ENCODE measurements around the gene AKT1. TPM values are rescaled to one million over a fixed set of nuclear protein-coding genes. Genes with fewer than 3 reads are reported as not detected.

The AKT1 gene
- total and polyA plus RNA-seq, 5 donors = 101 to 154 (median 125) TPM

DNA sequence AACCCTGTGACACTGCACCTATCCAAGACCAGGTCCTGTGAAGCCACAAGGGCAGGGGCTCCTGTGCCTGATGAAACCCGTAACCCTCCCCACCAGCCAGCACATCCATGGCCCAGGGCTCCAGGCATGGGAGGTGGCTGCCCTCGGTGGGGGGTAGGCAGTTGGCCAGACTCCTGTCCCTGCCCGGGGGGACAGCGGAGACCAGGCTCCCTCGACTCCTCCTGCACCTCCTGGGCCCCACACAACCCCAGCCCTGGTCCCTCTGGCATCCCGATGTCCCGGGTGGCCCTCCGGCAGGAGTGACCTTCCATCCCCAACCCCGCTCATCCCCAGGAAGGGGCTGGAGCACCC lies 11.4 kb downstream of the AKT1 start:
- intact Hi-C loops (cut with DNase I) = no loop called here
- WGBS = 88% methylated on average over 9 of the region's 9 CpGs
- no peaks in the 10 kb centered on the region for H3K9me3 ChIP-seq (ENCODE audit: control insufficient read depth, low read length)
- H3K27ac ChIP-seq (ENCODE audit: low read length) = no peak overlapping the region
- H3K4me1 ChIP-seq (ENCODE audit: control insufficient read depth, insufficient read depth, low read length) = no peaks in the 10 kb centered on the region
- DNase-seq = peak; percentile 11 to 53 (median 39)
- no peaks in the 10 kb centered on the region for H3K27me3 ChIP-seq (ENCODE audit: control insufficient read depth, insufficient read depth)
- ATAC-seq = no peak
- no peak overlapping the region for H3K4me3 ChIP-seq (ENCODE audit: low read length)

DNA sequence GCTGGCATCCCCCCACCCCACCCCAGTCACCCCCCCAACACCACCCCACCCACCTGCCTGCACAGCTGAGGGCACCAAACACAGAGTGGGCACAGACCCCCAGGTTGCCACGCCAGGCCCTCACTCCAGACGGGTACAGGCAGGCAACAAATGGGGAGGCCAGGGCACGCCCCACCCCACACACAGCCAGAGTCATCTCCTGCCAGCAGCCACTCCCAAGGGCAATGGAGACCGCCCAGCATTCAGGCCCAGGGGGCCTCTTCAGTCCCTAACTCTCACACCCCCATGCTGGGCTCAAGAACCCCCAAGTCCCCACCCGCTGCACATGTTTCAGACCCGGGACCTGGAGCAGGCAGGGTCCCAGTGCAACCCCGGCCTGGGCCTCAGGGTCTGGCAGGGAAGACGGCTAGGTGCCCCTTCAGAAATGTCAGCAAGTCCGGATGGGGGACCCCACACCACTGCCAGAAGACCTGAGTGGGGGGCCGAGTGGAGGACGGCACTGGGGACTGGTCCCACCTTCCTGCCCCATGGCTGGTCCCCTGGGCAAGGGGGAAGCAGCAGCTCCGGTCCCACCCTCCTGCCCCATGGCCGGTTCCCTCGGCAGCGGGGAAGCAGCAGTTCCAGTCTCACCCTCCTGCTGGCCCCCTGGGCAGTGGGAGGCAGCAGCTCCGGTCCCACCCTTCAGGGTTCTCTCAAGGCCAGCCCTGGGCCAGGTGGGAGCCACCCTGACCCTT lies 11.9 kb downstream of the AKT1 start:
- no peak overlapping the region for H3K27ac ChIP-seq (ENCODE audit: low read length)
- intact Hi-C loops (cut with DNase I) = no loop called here

DNA sequence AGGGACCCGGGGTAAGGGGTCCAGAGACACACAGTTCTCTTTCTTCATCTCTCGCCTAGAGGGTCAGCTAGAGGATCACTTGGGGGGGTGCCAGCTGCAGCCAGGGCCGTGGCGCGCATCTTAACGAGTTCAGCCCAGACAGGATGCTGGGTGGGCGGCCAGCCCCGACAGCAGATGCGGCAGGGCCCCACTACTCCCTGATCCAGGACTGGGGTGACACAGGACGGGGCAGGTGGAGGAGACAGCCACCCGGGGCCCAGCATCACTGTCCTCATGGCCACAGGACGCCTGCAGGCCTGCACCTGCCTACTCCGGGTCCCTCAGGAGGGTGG lies 12.8 kb downstream of the AKT1 start:
- H3K27ac ChIP-seq (ENCODE audit: low read length) = no peak overlapping the region
- H3K4me3 ChIP-seq (ENCODE audit: low read length) = no peak overlapping the region
- H3K9me3 ChIP-seq (ENCODE audit: control insufficient read depth, low read length) = no peaks in the 10 kb centered on the region
- H3K4me1 ChIP-seq (ENCODE audit: control insufficient read depth, insufficient read depth, low read length) = no peaks in the 10 kb centered on the region
- peak in 2 of 3 donors; percentile 49 to 56 for DNase-seq
- ATAC-seq = no peak
- WGBS = 79% methylated on average over 13 of the region's 13 CpGs
- no peaks in the 10 kb centered on the region for H3K27me3 ChIP-seq (ENCODE audit: control insufficient read depth, insufficient read depth)
- intact Hi-C loops (cut with DNase I) = no loop called here

More for the DNA sequence above, 11.9 kb downstream of the AKT1 start:
- no peak for ATAC-seq
- Histone ChIP-seq H3K9me3 (ENCODE audit: control insufficient read depth, low read length) (no peaks in the 10 kb centered on the region), H3K4me3 (ENCODE audit: low read length) (no peak overlapping the region), H3K4me1 (ENCODE audit: control insufficient read depth, insufficient read depth, low read length) (no peaks in the 10 kb centered on the region), H3K27me3 (ENCODE audit: control insufficient read depth, insufficient read depth) (no peaks in the 10 kb centered on the region)
- peak; percentile 14 to 60 (median 31) for DNase-seq
- 88% methylated on average over 16 of the region's 16 CpGs for WGBS

DNA sequence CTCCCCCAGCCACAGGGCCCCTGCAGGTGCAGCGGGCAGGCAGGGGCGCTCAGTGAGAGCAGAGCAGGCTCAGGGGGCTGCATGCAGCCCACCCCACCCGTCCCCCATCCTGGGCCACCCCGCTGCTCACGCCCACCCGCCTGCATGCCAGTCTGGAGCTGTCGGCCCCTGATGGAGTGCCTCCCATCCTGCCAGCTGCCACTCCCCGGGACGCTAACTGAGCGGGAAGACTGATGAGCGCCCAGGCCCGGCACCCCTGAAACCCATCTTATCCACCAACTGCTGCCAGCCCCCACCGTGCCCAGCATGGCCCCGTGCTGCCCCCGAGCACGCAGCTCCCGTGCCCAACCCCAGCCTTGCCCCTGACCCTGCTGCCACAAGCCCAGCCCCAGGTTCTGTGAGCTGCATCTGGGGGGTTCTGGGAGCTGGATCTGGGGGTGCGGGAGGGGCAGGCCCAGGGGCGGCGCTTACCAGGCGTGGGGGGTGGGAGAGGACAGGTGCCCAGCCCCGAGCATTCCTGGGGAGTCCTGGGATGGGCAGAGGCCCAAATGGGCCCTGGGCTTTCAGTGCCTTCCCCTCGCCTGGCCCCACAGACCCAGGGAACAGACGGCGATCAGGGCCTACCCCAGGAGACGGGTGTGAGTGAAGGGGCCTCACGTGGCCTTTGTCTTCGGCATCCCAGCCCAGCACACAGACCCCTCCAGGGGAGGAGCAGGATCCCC lies 13.3 kb downstream of the AKT1 start:
- no peak overlapping the region for H3K27ac ChIP-seq (ENCODE audit: low read length)
- no peak for ATAC-seq
- no peak overlapping the region for H3K4me3 ChIP-seq (ENCODE audit: low read length)
- peak in 2 of 3 donors; percentile 46 to 49 for DNase-seq
- intact Hi-C loops (cut with DNase I) = no loop called here
- H3K9me3 ChIP-seq (ENCODE audit: control insufficient read depth, low read length) = no peaks in the 10 kb centered on the region
- no peaks in the 10 kb centered on the region for H3K27me3 ChIP-seq (ENCODE audit: control insufficient read depth, insufficient read depth)
- 89% methylated on average over 28 of the region's 28 CpGs for WGBS
- H3K4me1 ChIP-seq (ENCODE audit: control insufficient read depth, insufficient read depth, low read length) = no peaks in the 10 kb centered on the region

DNA sequence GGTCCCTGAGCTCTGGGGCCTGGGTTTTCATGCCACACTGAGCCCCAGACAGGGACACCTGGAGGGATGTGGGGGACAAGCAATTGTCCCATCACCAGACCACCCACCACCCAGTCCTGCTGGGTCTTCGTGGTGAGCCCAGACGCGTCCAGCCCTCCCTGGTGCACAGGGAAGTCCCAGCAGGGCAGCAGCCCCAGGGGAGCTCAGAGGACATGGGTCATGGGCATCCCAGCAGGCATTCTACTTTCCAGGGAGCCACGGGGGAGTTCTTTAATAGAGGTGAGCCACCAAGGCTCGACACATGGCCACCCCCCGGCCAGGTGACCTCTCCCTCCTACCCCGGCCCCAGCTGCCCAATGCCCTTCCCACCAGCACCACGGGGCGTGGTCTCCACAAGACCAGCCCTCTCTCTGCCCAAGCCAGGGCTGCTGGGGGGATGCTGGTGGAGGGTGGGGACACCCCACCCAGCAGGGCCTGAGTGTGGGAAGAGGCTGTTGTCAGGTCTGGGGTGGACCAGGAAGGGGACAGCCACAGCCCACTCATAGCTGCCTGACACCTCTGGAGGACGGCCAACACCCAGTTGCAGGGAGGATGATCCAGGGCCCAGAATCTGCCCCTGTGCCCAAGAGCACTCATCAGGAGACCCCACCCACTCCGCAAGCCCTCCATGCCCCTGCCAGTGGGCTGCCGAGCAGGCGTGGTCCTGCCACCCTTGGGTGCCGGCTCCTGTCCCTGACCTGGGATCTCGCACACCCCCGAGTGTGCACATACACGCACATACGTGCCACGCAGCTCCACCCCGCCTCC lies 14.1 kb downstream of the AKT1 start:
- Histone ChIP-seq H3K4me1 (ENCODE audit: control insufficient read depth, insufficient read depth, low read length) (no peaks in the 10 kb centered on the region), H3K4me3 (ENCODE audit: low read length) (no peak overlapping the region), H3K27me3 (ENCODE audit: control insufficient read depth, insufficient read depth) (no peaks in the 10 kb centered on the region), H3K9me3 (ENCODE audit: control insufficient read depth, low read length) (no peaks in the 10 kb centered on the region), H3K27ac (ENCODE audit: low read length) (no peak overlapping the region)
- intact Hi-C loops (cut with DNase I) = no loop called here
- DNase-seq (peak in 2 of 3 donors; percentile 56 to 61), ATAC-seq (no peak)
- WGBS = 87% methylated on average over 20 of the region's 20 CpGs

DNA sequence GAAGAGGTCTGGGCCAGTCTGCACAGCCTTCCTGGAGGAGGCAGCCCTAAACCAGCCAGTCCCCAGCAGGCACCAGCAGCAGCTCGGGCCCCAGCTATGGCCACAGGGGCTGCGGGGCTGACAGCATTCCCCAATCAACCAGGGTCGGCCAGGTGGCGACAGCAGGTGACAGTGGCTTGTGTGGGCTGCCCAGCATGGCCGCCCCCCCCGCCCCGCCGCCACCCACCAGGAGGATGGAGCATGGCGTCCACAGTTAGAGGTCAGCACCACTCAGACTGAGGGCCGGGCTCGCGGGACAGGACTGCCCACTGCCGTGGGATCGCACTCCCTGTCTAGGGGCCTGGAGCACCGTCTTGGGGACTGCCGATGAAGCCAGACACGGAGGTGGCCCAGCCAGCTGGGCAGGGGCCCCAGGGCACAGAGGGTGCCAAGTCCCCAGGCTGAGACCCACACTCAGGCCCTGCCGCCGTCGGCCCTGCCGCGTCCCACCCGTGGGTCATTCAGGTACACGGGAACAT lies 15.0 kb downstream of the AKT1 start:
- H3K4me1 ChIP-seq (ENCODE audit: control insufficient read depth, insufficient read depth, low read length) = no peaks in the 10 kb centered on the region

DNA sequence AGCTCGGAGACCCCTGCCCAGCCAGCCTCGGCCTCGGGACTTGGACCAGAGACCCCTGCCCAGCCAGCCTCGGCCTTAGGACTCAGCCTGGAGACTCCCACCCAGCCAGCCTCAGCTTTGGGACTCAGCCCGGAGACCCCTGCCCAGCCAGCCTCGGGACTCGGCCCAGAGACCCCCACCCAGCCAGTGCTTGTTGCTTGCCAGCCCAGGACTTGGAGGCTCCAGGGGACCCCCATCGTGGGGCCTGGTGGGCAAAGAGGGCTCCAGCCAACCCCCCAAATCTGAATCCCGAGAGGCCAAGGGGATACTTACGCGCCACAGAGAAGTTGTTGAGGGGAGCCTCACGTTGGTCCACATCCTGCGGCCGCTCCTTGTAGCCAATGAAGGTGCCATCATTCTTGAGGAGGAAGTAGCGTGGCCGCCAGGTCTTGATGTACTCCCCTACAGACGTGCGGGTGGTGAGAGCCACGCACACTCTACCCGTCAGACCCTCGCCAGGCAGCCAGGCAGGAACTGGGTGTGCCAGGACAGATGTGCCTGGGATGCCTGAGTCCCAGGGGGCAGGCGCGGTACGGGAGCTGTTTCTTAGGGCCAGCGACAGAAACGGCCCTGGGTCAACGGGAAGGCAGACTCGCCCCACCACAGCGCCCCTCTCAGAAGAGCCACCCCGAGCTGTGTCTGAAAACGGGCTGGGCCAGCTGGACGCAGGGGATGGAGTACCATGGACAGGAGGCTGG lies 15.6 kb downstream of the AKT1 start:
- Histone ChIP-seq H3K4me3 (ENCODE audit: low read length) (no peak overlapping the region), H3K27me3 (ENCODE audit: control insufficient read depth, insufficient read depth) (no peaks in the 10 kb centered on the region), H3K27ac (ENCODE audit: low read length) (no peak overlapping the region), H3K4me1 (ENCODE audit: control insufficient read depth, insufficient read depth, low read length) (no peaks in the 10 kb centered on the region), H3K9me3 (ENCODE audit: control insufficient read depth, low read length) (no peaks in the 10 kb centered on the region)
- 91% methylated on average over 32 of the region's 32 CpGs for WGBS
- intact Hi-C loops (cut with DNase I) = no loop called here
- ATAC-seq (no peak), DNase-seq (peak in 2 of 3 donors; percentile 41 to 59)

More for the DNA sequence above, 15.0 kb downstream of the AKT1 start:
- WGBS = 90% methylated on average over 24 of the region's 24 CpGs
- intact Hi-C loops (cut with DNase I) = no loop called here
- Histone ChIP-seq H3K27ac (ENCODE audit: low read length) (no peak overlapping the region), H3K4me3 (ENCODE audit: low read length) (no peak overlapping the region), H3K27me3 (ENCODE audit: control insufficient read depth, insufficient read depth) (no peaks in the 10 kb centered on the region), H3K9me3 (ENCODE audit: control insufficient read depth, low read length) (no peaks in the 10 kb centered on the region)
- DNase-seq (peak in 2 of 3 donors; percentile 40 to 53), ATAC-seq (no peak)

DNA sequence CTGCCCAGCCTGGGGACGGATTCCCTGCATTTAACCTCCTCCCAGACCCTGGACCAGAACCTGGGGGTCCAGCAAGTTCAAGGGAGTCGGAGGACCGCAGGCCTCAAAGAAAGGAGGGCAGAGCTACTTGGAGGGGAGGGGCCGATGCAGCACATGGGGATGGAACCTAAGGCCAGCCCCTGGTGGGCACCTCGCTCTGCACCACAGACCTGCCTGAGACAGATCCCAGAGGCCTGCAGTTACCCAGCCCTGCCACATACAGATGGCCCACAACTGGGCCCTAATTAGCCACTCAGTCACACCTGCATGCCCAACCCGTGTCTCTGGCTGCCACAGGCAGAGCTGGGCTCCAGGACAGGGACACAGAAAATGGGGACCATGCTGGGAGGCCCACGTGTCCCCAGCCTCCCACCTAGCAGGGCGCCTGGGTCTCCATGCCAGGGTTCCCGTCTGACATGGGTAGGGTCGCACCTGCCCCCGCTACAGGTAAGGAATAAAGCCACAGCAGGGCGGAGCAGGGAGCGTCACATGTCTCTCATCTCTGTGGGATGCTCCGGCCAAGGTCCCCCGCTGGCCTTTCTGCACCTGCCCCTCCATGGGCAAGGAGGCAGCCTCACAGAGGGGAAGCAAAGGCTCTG lies 16.7 kb downstream of the AKT1 start:
- no peak overlapping the region for H3K4me3 ChIP-seq (ENCODE audit: low read length)
- no peak overlapping the region for H3K27ac ChIP-seq (ENCODE audit: low read length)
- intact Hi-C loops (cut with DNase I) = no loop called here
- WGBS = 92% methylated on average over 15 of the region's 15 CpGs
- no peaks in the 10 kb centered on the region for H3K27me3 ChIP-seq (ENCODE audit: control insufficient read depth, insufficient read depth)
- H3K4me1 ChIP-seq (ENCODE audit: control insufficient read depth, insufficient read depth, low read length) = no peaks in the 10 kb centered on the region
- no peaks in the 10 kb centered on the region for H3K9me3 ChIP-seq (ENCODE audit: control insufficient read depth, low read length)
- peak in 2 of 3 donors; percentile 49 to 55 for DNase-seq
- ATAC-seq = no peak

DNA sequence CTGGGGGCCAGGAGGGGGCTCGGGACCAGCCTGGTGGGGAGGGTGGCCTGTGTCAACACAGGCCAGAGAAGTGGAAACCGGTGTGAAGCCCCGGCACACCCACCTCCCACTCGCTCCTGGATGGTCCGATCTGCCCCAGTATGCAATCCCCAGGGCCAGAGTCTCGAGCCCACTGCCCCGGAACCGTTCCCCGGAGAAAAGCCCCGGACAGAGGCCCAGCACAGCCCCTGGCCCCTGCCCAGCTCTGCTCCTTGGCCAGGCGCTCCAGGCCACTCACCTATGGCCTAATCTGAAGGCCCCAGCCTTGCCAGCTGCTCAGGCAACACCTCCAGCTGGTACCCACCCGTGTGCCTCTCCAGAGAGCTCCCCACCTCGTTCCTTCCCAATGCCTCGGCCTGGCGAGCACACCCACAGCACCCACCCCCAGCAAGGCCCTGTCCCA lies 17.7 kb downstream of the AKT1 start:
- no peak for ATAC-seq
- intact Hi-C loops (cut with DNase I) = no loop called here
- no peaks in the 10 kb centered on the region for H3K4me1 ChIP-seq (ENCODE audit: control insufficient read depth, insufficient read depth, low read length)
- no peaks in the 10 kb centered on the region for H3K9me3 ChIP-seq (ENCODE audit: control insufficient read depth, low read length)
- 70% methylated on average over 15 of the region's 15 CpGs for WGBS
- no peak overlapping the region for H3K27ac ChIP-seq (ENCODE audit: low read length)
- no peaks in the 10 kb centered on the region for H3K27me3 ChIP-seq (ENCODE audit: control insufficient read depth, insufficient read depth)
- H3K4me3 ChIP-seq (ENCODE audit: low read length) = no peak overlapping the region
- DNase-seq = peak in 1 of 3 donors; percentile 36
